ENCODE results near the gene IRX6.

The IRX6 gene

DNA sequence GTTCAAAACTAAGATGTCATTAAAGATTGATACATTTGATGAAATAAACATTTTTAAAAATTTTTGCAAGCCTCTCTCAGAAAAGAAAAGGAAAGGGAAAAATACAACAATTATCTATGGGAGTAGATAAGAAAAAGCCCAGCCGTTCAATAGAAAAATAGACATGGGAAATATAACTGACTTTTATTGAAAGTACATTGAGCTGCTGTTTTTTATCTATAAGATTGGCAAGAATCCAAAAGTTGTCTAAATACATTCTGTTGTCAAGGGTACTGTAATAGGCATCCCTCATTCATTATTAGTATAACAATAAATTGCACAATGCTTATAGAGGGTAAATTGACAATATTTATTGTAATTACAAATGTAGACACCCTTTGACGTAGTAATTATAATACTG lies 38.4 kb upstream of the IRX6 start:
- TF ChIP-seq CTBP1 (IDR thresholded peaks at IDR 0.05; ENCODE audit: borderline replicate concordance) (no peak), NFRKB (IDR thresholded peaks at IDR 0.05) (no peak), FOXM1 (IDR thresholded peaks at IDR 0.05; ENCODE audit: borderline replicate concordance) (no peak), HDGF (IDR thresholded peaks at IDR 0.05; ENCODE audit: borderline replicate concordance) (no peak), ARNT (IDR thresholded peaks at IDR 0.05) (no peak), FOXK2 (IDR thresholded peaks at IDR 0.05) (no peak), ZNF384 (IDR thresholded peaks at IDR 0.05) (no peak)
- TF ChIP-seq, protein P1, sequence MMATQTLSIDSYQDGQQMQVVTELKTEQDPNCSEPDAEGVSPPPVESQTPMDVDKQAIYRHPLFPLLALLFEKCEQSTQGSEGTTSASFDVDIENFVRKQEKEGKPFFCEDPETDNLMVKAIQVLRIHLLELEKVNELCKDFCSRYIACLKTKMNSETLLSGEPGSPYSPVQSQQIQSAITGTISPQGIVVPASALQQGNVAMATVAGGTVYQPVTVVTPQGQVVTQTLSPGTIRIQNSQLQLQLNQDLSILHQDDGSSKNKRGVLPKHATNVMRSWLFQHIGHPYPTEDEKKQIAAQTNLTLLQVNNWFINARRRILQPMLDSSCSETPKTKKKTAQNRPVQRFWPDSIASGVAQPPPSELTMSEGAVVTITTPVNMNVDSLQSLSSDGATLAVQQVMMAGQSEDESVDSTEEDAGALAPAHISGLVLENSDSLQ (IDR thresholded peaks at IDR 0.05), result no peak
- CTCF ChIA-PET, result no interaction called here
- no peak for DNase-seq (ENCODE audit: extremely low spot score)
- POLR2A ChIA-PET, result no interaction called here

DNA sequence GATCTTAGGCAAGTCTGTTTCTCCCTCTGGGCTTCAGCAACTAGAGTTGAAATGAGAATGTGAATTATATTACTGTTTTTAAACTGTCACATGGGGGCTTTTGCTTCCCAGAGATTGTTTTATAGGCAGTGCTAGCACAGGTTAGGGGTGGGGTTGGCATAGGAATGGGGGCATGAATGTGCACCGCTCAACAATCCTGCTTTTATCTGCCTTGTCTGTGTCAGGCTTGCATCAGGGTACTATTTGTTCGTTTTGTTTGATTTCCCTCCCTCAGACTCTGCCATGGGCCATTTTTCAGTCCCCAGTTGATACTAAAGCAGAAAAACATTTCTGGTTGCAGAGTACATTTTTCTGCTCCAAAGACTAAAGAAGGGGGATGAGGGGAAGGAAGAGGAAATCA lies 34.6 kb upstream of the IRX6 start:
- TF ChIP-seq NFRKB (IDR thresholded peaks at IDR 0.05) (no peak), BHLHE40 (IDR thresholded peaks at IDR 0.05; ENCODE audit: borderline replicate concordance) (no peak), ELF4 (IDR thresholded peaks at IDR 0.05) (no peak), TARDBP (IDR thresholded peaks at IDR 0.05) (no peak), CTBP1 (IDR thresholded peaks at IDR 0.05; ENCODE audit: borderline replicate concordance) (no peak), HDGF (IDR thresholded peaks at IDR 0.05; ENCODE audit: borderline replicate concordance) (no peak), FOXM1 (IDR thresholded peaks at IDR 0.05; ENCODE audit: borderline replicate concordance) (no peak), FOXA1 (IDR thresholded peaks at IDR 0.05) (no peak), ARNT (IDR thresholded peaks at IDR 0.05) (no peak), SUZ12 (IDR thresholded peaks at IDR 0.05) (no peak), SP1 (IDR thresholded peaks at IDR 0.05) (no peak), FOXK2 (IDR thresholded peaks at IDR 0.05) (no peak)
- TF ChIP-seq, protein P1 (IDR thresholded peaks at IDR 0.05), result no peak
- DNase-seq (ENCODE audit: extremely low spot score), result no peak
- CTCF ChIA-PET, result interaction anchor here (0.6 kb wide), 1 partner anchor 35 kb away, joined by 4 read pairs; the partner anchor contains the start of gene IRX6

DNA sequence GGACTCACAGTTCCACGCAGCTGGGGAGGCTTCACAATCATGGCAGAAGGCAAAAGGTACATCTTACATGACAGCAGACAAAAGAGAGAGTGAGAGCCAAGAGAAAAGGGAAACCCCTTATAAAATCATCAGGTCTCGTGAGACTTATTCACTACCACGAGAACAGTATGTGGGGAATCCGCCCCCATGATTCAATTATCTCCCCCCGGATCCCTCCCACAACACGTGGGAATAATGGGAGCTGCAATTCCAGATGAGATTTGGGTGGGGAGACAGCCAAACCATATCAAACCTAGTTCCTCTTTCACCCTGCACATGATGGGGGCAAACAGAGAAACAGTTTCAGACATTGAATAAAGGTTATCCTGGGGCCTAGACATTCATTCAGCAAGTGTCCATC lies 32.2 kb upstream of the IRX6 start:
- DNase-seq (ENCODE audit: extremely low spot score), result no peak
- no peak for TF ChIP-seq L3MBTL2 (conservative IDR thresholded peaks at IDR 0.05)
- no peak for TF ChIP-seq ARNT (IDR thresholded peaks at IDR 0.05)
- TF ChIP-seq HDGF (IDR thresholded peaks at IDR 0.05; ENCODE audit: borderline replicate concordance), result no peak
- no peak for TF ChIP-seq SP1 (IDR thresholded peaks at IDR 0.05)
- no peak for TF ChIP-seq FOXA1 (IDR thresholded peaks at IDR 0.05)
- no peak for TF ChIP-seq NFRKB (IDR thresholded peaks at IDR 0.05)
- TF ChIP-seq, protein P1 (IDR thresholded peaks at IDR 0.05), result no peak
- TF ChIP-seq ELF4 (IDR thresholded peaks at IDR 0.05), result no peak
- no peak for TF ChIP-seq ZNF384 (IDR thresholded peaks at IDR 0.05)
- no peak for TF ChIP-seq LEF1 (IDR thresholded peaks at IDR 0.05; ENCODE audit: borderline replicate concordance)
- TF ChIP-seq TARDBP (IDR thresholded peaks at IDR 0.05), result no peak
- no peak for TF ChIP-seq SUZ12 (IDR thresholded peaks at IDR 0.05)
- TF ChIP-seq CTBP1 (IDR thresholded peaks at IDR 0.05; ENCODE audit: borderline replicate concordance), result no peak
- TF ChIP-seq BHLHE40 (IDR thresholded peaks at IDR 0.05; ENCODE audit: borderline replicate concordance), result no peak
- TF ChIP-seq FOXM1 (IDR thresholded peaks at IDR 0.05; ENCODE audit: borderline replicate concordance), result no peak
- TF ChIP-seq FOXK2 (IDR thresholded peaks at IDR 0.05), result no peak
- ChIA-PET CTCF (no interaction called here), POLR2A (no interaction called here)

More for the DNA sequence above, 34.6 kb upstream of the IRX6 start:
- POLR2A ChIA-PET, result no interaction called here

DNA sequence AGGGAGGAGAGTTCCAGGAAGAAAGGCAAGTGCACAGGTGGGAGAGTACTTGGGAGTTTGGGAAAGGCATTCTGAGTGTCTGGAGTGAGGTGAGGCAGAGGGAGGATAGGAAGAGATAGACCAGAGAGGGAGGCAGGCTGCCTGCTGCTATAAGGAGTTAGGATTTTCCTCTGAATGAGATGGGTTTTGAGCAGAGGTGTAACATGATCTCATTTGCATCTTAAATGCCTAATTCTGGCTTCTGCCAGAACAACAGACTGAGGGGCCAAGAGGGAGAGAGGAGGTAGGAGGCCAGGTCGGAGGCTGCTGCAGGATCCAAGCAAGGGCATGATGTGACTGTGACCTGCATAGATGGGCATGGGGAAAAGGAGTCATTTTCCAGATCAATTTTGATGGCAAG lies 31.5 kb upstream of the IRX6 start:
- ChIA-PET POLR2A (no interaction called here), CTCF (no interaction called here)
- no peak for TF ChIP-seq TARDBP (IDR thresholded peaks at IDR 0.05)
- no peak for TF ChIP-seq HDGF (IDR thresholded peaks at IDR 0.05; ENCODE audit: borderline replicate concordance)
- TF ChIP-seq L3MBTL2 (conservative IDR thresholded peaks at IDR 0.05), result no peak
- no peak for DNase-seq (ENCODE audit: extremely low spot score)

DNA sequence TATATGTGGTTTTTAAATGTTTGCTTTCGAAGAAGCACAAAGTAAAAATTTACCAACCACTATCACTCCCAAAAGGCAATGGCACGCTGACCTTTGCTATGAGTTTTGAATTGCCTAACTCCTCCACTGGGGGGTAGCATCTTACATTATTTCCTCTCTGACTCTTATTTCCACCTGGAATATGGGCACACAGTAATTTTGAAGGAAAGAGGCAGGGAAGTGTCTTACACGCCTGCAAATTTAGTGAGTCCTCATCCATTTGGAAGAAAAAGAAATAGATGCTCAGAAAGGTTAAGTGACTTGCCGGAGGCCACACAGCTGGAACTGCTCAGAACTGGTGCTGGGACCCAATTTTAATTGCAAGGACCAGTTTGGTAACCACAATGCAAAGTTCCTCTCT lies 29.9 kb upstream of the IRX6 start:
- peak; percentile 11 for DNase-seq (ENCODE audit: extremely low spot score)
- no peak for TF ChIP-seq ELF4 (IDR thresholded peaks at IDR 0.05)
- TF ChIP-seq FOXA1 (IDR thresholded peaks at IDR 0.05), result no peak
- TF ChIP-seq, protein P1 (IDR thresholded peaks at IDR 0.05), result no peak
- TF ChIP-seq SUZ12 (IDR thresholded peaks at IDR 0.05), result no peak
- TF ChIP-seq ARNT (IDR thresholded peaks at IDR 0.05), result no peak
- TF ChIP-seq L3MBTL2 (conservative IDR thresholded peaks at IDR 0.05), result no peak
- no peak for TF ChIP-seq LEF1 (IDR thresholded peaks at IDR 0.05; ENCODE audit: borderline replicate concordance)
- TF ChIP-seq CTBP1 (IDR thresholded peaks at IDR 0.05; ENCODE audit: borderline replicate concordance), result no peak
- TF ChIP-seq BHLHE40 (IDR thresholded peaks at IDR 0.05; ENCODE audit: borderline replicate concordance), result no peak
- TF ChIP-seq FOXM1 (IDR thresholded peaks at IDR 0.05; ENCODE audit: borderline replicate concordance), result no peak
- no peak for TF ChIP-seq FOXK2 (IDR thresholded peaks at IDR 0.05)
- TF ChIP-seq NFRKB (IDR thresholded peaks at IDR 0.05), result no peak
- no peak for TF ChIP-seq HDGF (IDR thresholded peaks at IDR 0.05; ENCODE audit: borderline replicate concordance)
- TF ChIP-seq SP1 (IDR thresholded peaks at IDR 0.05), result no peak
- TF ChIP-seq TARDBP (IDR thresholded peaks at IDR 0.05), result no peak
- no peak for TF ChIP-seq ZNF384 (IDR thresholded peaks at IDR 0.05)
- ChIA-PET CTCF (no interaction called here), POLR2A (no interaction called here)

DNA sequence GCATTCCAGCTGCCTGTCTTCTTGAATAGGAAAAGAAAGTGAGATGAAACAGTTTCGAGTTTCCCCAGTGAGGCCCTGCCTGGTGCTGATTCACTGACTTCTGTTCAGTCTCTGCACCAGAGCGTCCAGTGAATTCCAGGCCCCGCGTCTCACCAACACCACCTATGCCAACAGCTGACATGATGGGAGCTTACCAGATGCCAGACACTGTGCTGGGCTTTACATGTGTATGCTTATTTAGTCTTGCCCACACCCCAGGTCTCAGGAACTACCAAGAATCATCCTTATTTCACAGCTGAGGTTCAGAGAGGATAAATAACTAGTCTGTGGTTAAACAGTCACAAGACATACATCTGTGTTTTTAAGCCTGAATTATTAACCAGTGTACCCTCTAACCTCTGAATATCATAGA lies 29.1 kb upstream of the IRX6 start:
- no peak for DNase-seq (ENCODE audit: extremely low spot score)
- TF ChIP-seq FOXA1 (IDR thresholded peaks at IDR 0.05), result no peak
- TF ChIP-seq ELF4 (IDR thresholded peaks at IDR 0.05), result no peak
- no peak for TF ChIP-seq ARNT (IDR thresholded peaks at IDR 0.05)
- no peak for TF ChIP-seq FOXK2 (IDR thresholded peaks at IDR 0.05)
- TF ChIP-seq, protein P1 (IDR thresholded peaks at IDR 0.05), result no peak
- no peak for TF ChIP-seq BHLHE40 (IDR thresholded peaks at IDR 0.05; ENCODE audit: borderline replicate concordance)
- no peak for TF ChIP-seq SUZ12 (IDR thresholded peaks at IDR 0.05)
- TF ChIP-seq ZNF384 (IDR thresholded peaks at IDR 0.05), result no peak
- no peak for TF ChIP-seq LEF1 (IDR thresholded peaks at IDR 0.05; ENCODE audit: borderline replicate concordance)
- TF ChIP-seq CTBP1 (IDR thresholded peaks at IDR 0.05; ENCODE audit: borderline replicate concordance), result no peak
- POLR2A ChIA-PET, result no interaction called here
- CTCF ChIA-PET, result no interaction called here
